Measurements from ENCODE around the gene DHRS4L2.
"Not testable (repeated sequence)": the region's sequence is repeated elsewhere in the genome, so short reads cannot be mapped to it uniquely, and the experiment has no call there.

DNA sequence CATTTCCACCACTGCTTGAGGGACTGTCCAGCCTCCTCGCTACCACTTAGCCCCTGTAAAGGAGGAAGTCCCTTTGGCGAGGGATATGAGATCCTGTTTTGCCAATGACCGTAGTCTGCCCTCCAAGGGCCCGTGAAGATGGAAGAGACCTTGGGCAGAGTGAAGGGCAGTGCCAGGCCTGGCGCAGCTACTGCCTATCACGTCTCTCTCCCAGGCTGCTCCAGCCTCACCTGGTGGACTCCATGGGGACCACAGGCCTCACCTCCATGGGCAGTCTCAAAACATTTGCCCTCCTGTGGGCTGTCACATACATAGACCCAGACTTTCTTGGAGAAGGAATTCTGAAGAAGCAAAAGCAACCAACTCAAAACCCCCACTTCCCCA is 514 bp upstream of the DHRS4L2 start:
- TF ChIP-seq, protein P1, sequence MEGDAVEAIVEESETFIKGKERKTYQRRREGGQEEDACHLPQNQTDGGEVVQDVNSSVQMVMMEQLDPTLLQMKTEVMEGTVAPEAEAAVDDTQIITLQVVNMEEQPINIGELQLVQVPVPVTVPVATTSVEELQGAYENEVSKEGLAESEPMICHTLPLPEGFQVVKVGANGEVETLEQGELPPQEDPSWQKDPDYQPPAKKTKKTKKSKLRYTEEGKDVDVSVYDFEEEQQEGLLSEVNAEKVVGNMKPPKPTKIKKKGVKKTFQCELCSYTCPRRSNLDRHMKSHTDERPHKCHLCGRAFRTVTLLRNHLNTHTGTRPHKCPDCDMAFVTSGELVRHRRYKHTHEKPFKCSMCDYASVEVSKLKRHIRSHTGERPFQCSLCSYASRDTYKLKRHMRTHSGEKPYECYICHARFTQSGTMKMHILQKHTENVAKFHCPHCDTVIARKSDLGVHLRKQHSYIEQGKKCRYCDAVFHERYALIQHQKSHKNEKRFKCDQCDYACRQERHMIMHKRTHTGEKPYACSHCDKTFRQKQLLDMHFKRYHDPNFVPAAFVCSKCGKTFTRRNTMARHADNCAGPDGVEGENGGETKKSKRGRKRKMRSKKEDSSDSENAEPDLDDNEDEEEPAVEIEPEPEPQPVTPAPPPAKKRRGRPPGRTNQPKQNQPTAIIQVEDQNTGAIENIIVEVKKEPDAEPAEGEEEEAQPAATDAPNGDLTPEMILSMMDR (conservative IDR thresholded peaks at IDR 0.05; ENCODE audit: low read depth, low read length) = not testable (repeated sequence)
- TF ChIP-seq RFX5 (IDR thresholded peaks at IDR 0.05; ENCODE audit: low read depth, low read length); MAFK (IDR thresholded peaks at IDR 0.05; ENCODE audit: low read depth, low read length); POLR2A (IDR thresholded peaks at IDR 0.05; ENCODE audit: low read depth, low read length); RAD21 (IDR thresholded peaks at IDR 0.05; ENCODE audit: low read length); BHLHE40 (IDR thresholded peaks at IDR 0.05; ENCODE audit: low read depth, low read length); SMC3 (IDR thresholded peaks at IDR 0.05; ENCODE audit: low read depth, low read length); CEBPB (IDR thresholded peaks at IDR 0.05; ENCODE audit: low read depth, low read length); MAZ (IDR thresholded peaks at IDR 0.05; ENCODE audit: borderline replicate concordance, low read depth, low read length); CHD1 (IDR thresholded peaks at IDR 0.05; ENCODE audit: low read depth, low read length): not testable (repeated sequence)
- TF ChIP-seq, protein P2, sequence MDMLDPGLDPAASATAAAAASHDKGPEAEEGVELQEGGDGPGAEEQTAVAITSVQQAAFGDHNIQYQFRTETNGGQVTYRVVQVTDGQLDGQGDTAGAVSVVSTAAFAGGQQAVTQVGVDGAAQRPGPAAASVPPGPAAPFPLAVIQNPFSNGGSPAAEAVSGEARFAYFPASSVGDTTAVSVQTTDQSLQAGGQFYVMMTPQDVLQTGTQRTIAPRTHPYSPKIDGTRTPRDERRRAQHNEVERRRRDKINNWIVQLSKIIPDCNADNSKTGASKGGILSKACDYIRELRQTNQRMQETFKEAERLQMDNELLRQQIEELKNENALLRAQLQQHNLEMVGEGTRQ (IDR thresholded peaks at IDR 0.05; ENCODE audit: low read depth, low read length) = not testable (repeated sequence)
